ENCODE data around the gene LRP1. TPM values are rescaled to one million over a fixed set of nuclear protein-coding genes. Genes with fewer than 3 reads are reported as not detected.

LRP1 gene
- total RNA-seq, 1 donor from 2014 or later, result 62.7 TPM

- Mint-ChIP-seq H3K4me3 (peak overlapping the region; percentile 85), H3K9me3 (no peaks in the 10 kb centered on the region), H3K27ac (ENCODE audit: unreplicated experiment) (no peak overlapping the region), H3K36me3 (ENCODE audit: low read depth) (no peaks in the 10 kb centered on the region), H3K27me3 (ENCODE audit: low read depth) (peaks cover 69% of the 10 kb centered on the region), H3K4me1 (peaks cover 47% of the 10 kb centered on the region)
- DNase-seq (ENCODE audit: low read depth, low spot score), result peak; percentile 94
- TF ChIP-seq CTCF (conservative IDR thresholded peaks at IDR 0.05), result peak; percentile 82
Measured at GRCh38 chr12:57242691-57243454, 114.6 kb downstream of the LRP1 start.

GRCh38 chr12:57243521-57244311 is 115.4 kb downstream of the LRP1 start:
- Mint-ChIP-seq H3K4me3 (peak overlapping the region; percentile 84), H3K9me3 (no peaks in the 10 kb centered on the region), H3K27ac (ENCODE audit: unreplicated experiment) (no peak overlapping the region), H3K27me3 (ENCODE audit: low read depth) (peaks cover 63% of the 10 kb centered on the region), H3K36me3 (ENCODE audit: low read depth) (no peaks in the 10 kb centered on the region), H3K4me1 (peaks cover 42% of the 10 kb centered on the region)
- TF ChIP-seq CTCF (conservative IDR thresholded peaks at IDR 0.05), result peak; percentile 83
- peak; percentile 81 for DNase-seq (ENCODE audit: low read depth, low spot score)

- Mint-ChIP-seq H3K27ac (ENCODE audit: unreplicated experiment) (no peak overlapping the region), H3K36me3 (ENCODE audit: low read depth) (no peaks in the 10 kb centered on the region), H3K4me3 (peak overlapping the region; percentile 84), H3K4me1 (peaks cover 39% of the 10 kb centered on the region), H3K27me3 (ENCODE audit: low read depth) (peaks cover 58% of the 10 kb centered on the region), H3K9me3 (no peaks in the 10 kb centered on the region)
- no peak for TF ChIP-seq CTCF (conservative IDR thresholded peaks at IDR 0.05)
- no peak for DNase-seq (ENCODE audit: low read depth, low spot score)
Measured at GRCh38 chr12:57244312-57244696, 116.0 kb downstream of the LRP1 start.

- Mint-ChIP-seq H3K4me1 (peaks cover 14% of the 10 kb centered on the region), H3K9me3 (no peaks in the 10 kb centered on the region), H3K4me3 (no peak overlapping the region), H3K36me3 (ENCODE audit: low read depth) (no peaks in the 10 kb centered on the region), H3K27ac (ENCODE audit: unreplicated experiment) (no peak overlapping the region), H3K27me3 (ENCODE audit: low read depth) (peaks cover 31% of the 10 kb centered on the region)
- DNase-seq (ENCODE audit: low read depth, low spot score), result no peak
- no peak for TF ChIP-seq CTCF (conservative IDR thresholded peaks at IDR 0.05)
Measured at GRCh38 chr12:57247041-57247440, 118.8 kb downstream of the LRP1 start.

- Mint-ChIP-seq H3K36me3 (ENCODE audit: low read depth) (no peaks in the 10 kb centered on the region), H3K4me3 (no peak overlapping the region), H3K4me1 (peaks cover 1% of the 10 kb centered on the region), H3K27ac (ENCODE audit: unreplicated experiment) (no peak overlapping the region), H3K27me3 (ENCODE audit: low read depth) (peaks cover 10% of the 10 kb centered on the region), H3K9me3 (no peaks in the 10 kb centered on the region)
- no peak for TF ChIP-seq CTCF (conservative IDR thresholded peaks at IDR 0.05)
- no peak for DNase-seq (ENCODE audit: low read depth, low spot score)
Measured at GRCh38 chr12:57248934-57249742, 120.9 kb downstream of the LRP1 start.

Measured in neural crest cell (in vitro differentiated cells).